Psoas muscle (tissue), 8 donors: ENCODE results near the gene SLC25A39. TPM values are rescaled to one million over a fixed set of nuclear protein-coding genes. Genes with fewer than 3 reads are reported as not detected.
"Not testable (repeated sequence)": the region's sequence is repeated elsewhere in the genome, so short reads cannot be mapped to it uniquely, and the experiment has no call there.

ENCODE experiments used
- ATAC-seq, 4 donors: fragments of 200-7000 bp; cut with Tn5 transposase; one replicate each; pipeline ENCODE4 v1.9.1; 2020; ENCODE audit warnings: moderate library complexity in 3 of 4, mild to moderate bottlenecking in 2 of 4
- DNase-seq, 2 donors: peaks; one replicate each; pipeline ENCODE4 v3.0.0-alpha.2; 2020
- H3K27ac ChIP-seq: fragments of 200-600 bp; one replicate; pipeline ENCODE4 v1.8.0; 2022
- H3K27me3 ChIP-seq, 3 donors: fragments of 200-600 bp in 1 of 3; one replicate each; pipeline versions ENCODE4 v1.6.1 to v1.8.0; 2013 to 2022; ENCODE audit warnings: low read length in 2 of 3, mild to moderate bottlenecking in 2 of 3, moderate library complexity in 1 of 3; ENCODE audit not compliant: insufficient read depth in 3 of 3
- H3K36me3 ChIP-seq, 2 donors: fragments of 200-600 bp in 1 of 2; one replicate each; pipeline versions ENCODE4 v1.6.1 to v1.8.0; 2013 to 2022; ENCODE audit warnings: low read depth in 1 of 2, mild to moderate bottlenecking in 1 of 2, moderate library complexity in 1 of 2; ENCODE audit not compliant: insufficient read depth in 1 of 2
- H3K4me1 ChIP-seq: fragments of 200-600 bp; one replicate; pipeline ENCODE4 v1.8.0; 2022
- H3K4me3 ChIP-seq: fragments of 200-600 bp; one replicate; pipeline ENCODE4 v1.8.0; 2022; ENCODE audit warnings: mild to moderate bottlenecking
- H3K9me3 ChIP-seq: fragments of 200-600 bp; one replicate; pipeline ENCODE4 v1.8.0; 2022
- CTCF ChIP-seq: fragments of 200-600 bp; IDR thresholded peaks from one replicate; pipeline ENCODE4 v1.8.0; 2022; ENCODE audit warnings: antibody characterized with exemption
- WGBS, 3 donors: extraction: QIAGEN DNeasy Blood & Tissue Kit; methylation state at CpG; one replicate each; pipeline versions ENCODE4 v1.1.6 to v1.1.7; 2013; 5-methylcytosine and 5-hydroxymethylcytosine counted together
- intact Hi-C, 2 donors: fragments of 100-400 bp; cut with DNase I; formaldehyde crosslinking; loops; one replicate each; pipeline versions ENCODE4 v1.11.0 to v1.14.2; 2022
- polyA plus RNA-seq, 3 donors: library from polyadenylated mRNA; stranded (reverse); fragments of 200-250 nt; gene quantifications; one replicate each; pipeline ENCODE4 v1.2.3, GENCODE V29; 2013
- total RNA-seq, 4 donors: library from RNA; stranded (reverse); fragmentation: NEBNext Ultra II Directional in 2 of 4; extraction: Animal tissue kit (Norgen Biotek cat#: 25700) in 2 of 4; gene quantifications; one replicate each; pipeline versions ENCODE4 v1.2.1 to v1.2.4, GENCODE V29; 2021 to 2023
- donor health status: healthy with polysubstance abuse.
- donor health status: DM: no; HTN: no; CAD: no; lungs with moderate emphysema.
- donor health status: Bipolar disorder and iron deficiency.
- donor health status: healthy.
- donor health status: DM: yes; HTN: yes; CAD: no.
- donor health status: DM: no; HTN: no; CAD: no.
- donor health status: DM: no; HTN: no; CAD: no.
- donor health status: DM: yes; HTN: yes; CAD: no.

SLC25A39 gene
- total and polyA plus RNA-seq, 7 donors = 36.4 to 79.3 (median 42.4) TPM

- Histone ChIP-seq H3K4me3 (no peak overlapping the region), H3K36me3 (no peaks in the 10 kb centered on the region), H3K9me3 (no peaks in the 10 kb centered on the region), H3K27ac (no peak overlapping the region), H3K4me1 (peaks cover 7% of the 10 kb centered on the region), H3K27me3 (no peaks in the 10 kb centered on the region)
- ATAC-seq (no peak), DNase-seq (no peak)
- TF ChIP-seq CTCF = no peak
- WGBS, 3 donors = 66 to 74% (median 68%) methylated on average over 3 of the region's 3 CpGs
- intact Hi-C loops = no loop called here
Observed at GRCh38 chr17:44335564-44335963, 10.9 kb upstream of the SLC25A39 start.

GRCh38 chr17:44334727-44335126 is 10.1 kb upstream of the SLC25A39 start:
- no peak overlapping the region for H3K27ac ChIP-seq
- ATAC-seq (no peak), DNase-seq (no peak)
- intact Hi-C loops = no loop called here
- H3K9me3 ChIP-seq = no peaks in the 10 kb centered on the region
- H3K4me3 ChIP-seq = no peak overlapping the region
- H3K27me3 ChIP-seq = no peaks in the 10 kb centered on the region
- no peaks in the 10 kb centered on the region for H3K36me3 ChIP-seq
- no peak for TF ChIP-seq CTCF
- H3K4me1 ChIP-seq = peaks cover 7% of the 10 kb centered on the region
- 39 to 46% (median 41%) methylated on average over 3 of the region's 3 CpGs for WGBS, 3 donors

- H3K27me3 ChIP-seq = no peaks in the 10 kb centered on the region
- 38 to 59% (median 51%) methylated on average over 2 of the region's 2 CpGs for WGBS, 3 donors
- peaks cover 7% of the 10 kb centered on the region for H3K4me1 ChIP-seq
- intact Hi-C loops = no loop called here
- DNase-seq = no peak
- no peak overlapping the region for H3K4me3 ChIP-seq
- no peaks in the 10 kb centered on the region for H3K36me3 ChIP-seq
- no peak for ATAC-seq
- no peaks in the 10 kb centered on the region for H3K9me3 ChIP-seq
- H3K27ac ChIP-seq = no peak overlapping the region
- no peak for TF ChIP-seq CTCF
Observed at GRCh38 chr17:44334315-44334714, 9.7 kb upstream of the SLC25A39 start.

- Histone ChIP-seq H3K9me3 (no peaks in the 10 kb centered on the region), H3K4me3 (no peak overlapping the region), H3K4me1 (peaks cover 7% of the 10 kb centered on the region), H3K27ac (no peak overlapping the region), H3K27me3 (no peaks in the 10 kb centered on the region), H3K36me3 (no peaks in the 10 kb centered on the region)
- intact Hi-C loops = no loop called here
- 61 to 67% (median 65%) methylated on average over 5 of the region's 5 CpGs for WGBS, 3 donors
- no peak for TF ChIP-seq CTCF
- DNase-seq (no peak), ATAC-seq (no peak)
Observed at GRCh38 chr17:44333371-44333770, 8.7 kb upstream of the SLC25A39 start.

GRCh38 chr17:44331249-44331760 is 6.7 kb upstream of the SLC25A39 start:
- Histone ChIP-seq H3K27me3 (no peaks in the 10 kb centered on the region), H3K36me3 (no peaks in the 10 kb centered on the region), H3K4me1 (peaks cover 7% of the 10 kb centered on the region), H3K4me3 (peak overlapping the region; percentile 11), H3K9me3 (no peaks in the 10 kb centered on the region), H3K27ac (peak overlapping the region; percentile 58)
- intact Hi-C loops = no loop called here
- ATAC-seq (peak; percentile 42 to 59 (median 52)), DNase-seq (peak in 1 of 2 donors; percentile 65)
- TF ChIP-seq CTCF = peak; percentile 84
- WGBS, 3 donors = 0 to 1% (median 1%) methylated on average over 7 of the region's 7 CpGs

- ATAC-seq, DNase-seq: not testable (repeated sequence)
Observed at GRCh38 chr17:44330263-44330662, 5.6 kb upstream of the SLC25A39 start.

GRCh38 chr17:44329516-44329915 is 4.9 kb upstream of the SLC25A39 start:
- not testable (repeated sequence) for DNase-seq, H3K27me3 ChIP-seq, ATAC-seq, H3K9me3 ChIP-seq, H3K36me3 ChIP-seq, H3K4me3 ChIP-seq, H3K4me1 ChIP-seq, H3K27ac ChIP-seq
- WGBS, 3 donors = 85 to 90% (median 89%) methylated on average over 7 of the region's 7 CpGs
- intact Hi-C loops = loop anchor here in 1 of 2 donors (5.0 kb wide), 1 partner anchor 117 kb away; no protein-coding TSS in a partner anchor

More at GRCh38 chr17:44330263-44330662, 5.6 kb upstream of the SLC25A39 start:
- intact Hi-C loops, H3K27me3 ChIP-seq, H3K27ac ChIP-seq, H3K9me3 ChIP-seq, H3K36me3 ChIP-seq, H3K4me3 ChIP-seq, H3K4me1 ChIP-seq: not testable (repeated sequence)
- 80 to 91% (median 88%) methylated on average over 5 of the region's 5 CpGs for WGBS, 3 donors
